PFSK-1 (cell line): Measurements from ENCODE around the gene GNG7.

Experiments used
- FOXP2 ChIP-seq: optimal IDR thresholded peaks from 2 replicates; pipeline ENCODE3; 2011; ENCODE audit warnings: borderline replicate concordance, control low read depth, inconsistent platforms; ENCODE audit not compliant: insufficient read depth; ENCODE audit errors: extremely low read length, extremely low read depth
- POLR2AphosphoS5 ChIP-seq: IDR thresholded peaks from 2 replicates; pipeline ENCODE4 v1.6.1; 2012; ENCODE audit warnings: low read depth, mild to moderate bottlenecking, control low read depth, low read length, moderate library complexity
- REST ChIP-seq, 2 experiments: IDR thresholded peaks; 2 replicates each; pipeline versions ENCODE4 v1.6.1 to v1.8.0; 2011 to 2012; ENCODE audit warnings: low read depth in 2 of 2, low read length in 2 of 2, control low read depth in 1 of 2, inconsistent platforms in 1 of 2, mild to moderate bottlenecking in 1 of 2, moderate library complexity in 1 of 2; ENCODE audit not compliant: insufficient read depth in 1 of 2
- SIN3A ChIP-seq: IDR thresholded peaks from 2 replicates; pipeline ENCODE4 v1.6.1; 2012; ENCODE audit warnings: mild to moderate bottlenecking, low read length, moderate library complexity, borderline replicate concordance; ENCODE audit not compliant: insufficient read depth
- TAF1 ChIP-seq: IDR thresholded peaks from 2 replicates; pipeline ENCODE4 v1.6.1; 2012; ENCODE audit warnings: low read length, control low read depth, borderline replicate concordance; ENCODE audit not compliant: insufficient read depth

GRCh38 chr19:2461751-2462634 lies 240.5 kb downstream of the GNG7 start:
- no peak for TF ChIP-seq SIN3A
- no peak for TF ChIP-seq POLR2AphosphoS5
- no peak for TF ChIP-seq TAF1
- no peak for TF ChIP-seq REST (IDR thresholded peaks at IDR 0.05; ENCODE audit: insufficient read depth in 1 of 2, low read depth in 2 of 2, low read length in 2 of 2)
- no peak for TF ChIP-seq FOXP2
